NCI-H82 treated with DMSO at 0.1 percent for 48 hours (cell line): ENCODE results near the gene GPR141.

ENCODE experiments used
- DNase-seq: peaks from one replicate; lab custom pipeline; 2025; ENCODE audit not compliant: unreplicated experiment; lab: John Stamatoyannopoulos, UW

The GPR141 gene

DNA sequence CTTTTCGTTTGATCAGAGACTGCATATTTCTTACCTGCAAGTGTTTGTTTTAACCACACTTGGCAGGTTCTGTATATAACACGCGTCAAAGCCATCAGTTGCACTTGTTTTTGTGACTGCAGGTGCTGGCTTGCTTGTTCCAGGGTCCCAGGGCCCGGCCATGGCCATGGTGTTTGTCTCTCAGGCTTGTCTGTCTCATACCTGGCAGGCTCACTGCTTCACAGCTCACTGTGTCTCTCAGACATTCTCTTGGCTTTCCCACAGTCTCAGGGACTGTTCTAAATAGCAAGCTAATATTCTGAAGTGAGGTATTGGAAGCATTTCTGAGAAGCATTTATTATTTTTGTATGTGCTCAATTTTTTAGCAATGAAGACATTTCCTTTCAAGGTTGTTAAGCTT lies 46.9 kb downstream of the GPR141 start:
- DNase-seq, result no peak

DNA sequence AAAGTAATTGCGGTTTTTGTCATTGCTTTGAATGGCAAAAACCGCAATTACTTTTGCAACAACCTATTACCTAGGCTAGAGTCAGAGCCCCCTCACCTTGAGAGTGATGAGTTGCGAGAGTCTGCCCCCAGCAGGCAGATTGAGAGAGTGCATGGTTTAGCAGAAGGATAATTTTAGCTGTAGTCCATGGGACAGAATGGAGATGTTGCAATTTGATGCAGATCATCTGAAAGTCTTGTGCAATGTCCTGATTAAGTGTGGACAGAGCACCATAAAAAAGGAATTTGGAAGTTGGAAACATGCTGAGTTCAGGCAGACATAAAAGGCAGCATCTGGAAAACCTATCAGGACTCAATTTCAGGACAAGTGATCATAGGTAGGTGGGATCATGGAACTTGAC lies 48.7 kb downstream of the GPR141 start:
- DNase-seq, result peak; percentile 47

DNA sequence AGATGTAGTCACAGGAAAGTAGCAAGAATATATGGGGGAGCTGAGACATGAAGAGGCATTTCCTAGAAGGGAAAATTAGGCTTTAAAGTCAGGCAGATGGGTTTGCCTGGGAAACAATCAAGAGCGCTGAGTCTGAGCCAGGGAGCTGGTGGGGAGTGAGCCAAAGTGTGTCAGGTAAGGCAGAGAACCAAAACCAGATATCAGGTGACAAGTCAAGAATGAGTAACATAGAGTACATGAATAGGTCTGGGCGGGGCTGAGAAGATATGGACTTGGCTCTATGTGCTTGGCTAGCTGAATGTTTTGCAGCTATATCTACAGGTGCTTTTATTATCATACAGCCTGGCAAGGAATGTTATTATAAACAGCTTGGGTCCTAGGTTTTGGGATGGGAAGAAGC lies 49.3 kb downstream of the GPR141 start:
- no peak for DNase-seq

DNA sequence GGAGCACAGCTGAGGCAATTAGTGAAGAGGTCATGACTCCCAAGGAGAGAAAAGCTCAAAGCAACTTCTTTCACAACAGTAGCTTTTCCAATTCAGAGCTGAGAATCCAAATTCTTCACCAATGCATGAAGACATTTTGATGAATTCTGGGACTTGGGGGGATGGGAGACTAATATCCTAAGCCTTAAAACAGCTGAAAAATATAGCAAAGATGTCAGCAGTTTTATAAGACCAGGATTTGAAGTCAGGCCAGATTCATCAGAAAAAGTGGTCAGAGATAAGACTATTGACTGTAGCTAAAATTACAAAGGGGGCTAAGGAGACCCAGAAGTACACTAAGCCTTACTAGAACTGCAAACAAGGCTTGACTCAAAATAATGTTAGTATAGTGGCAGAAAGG lies 51.6 kb downstream of the GPR141 start:
- DNase-seq, result no peak

DNA sequence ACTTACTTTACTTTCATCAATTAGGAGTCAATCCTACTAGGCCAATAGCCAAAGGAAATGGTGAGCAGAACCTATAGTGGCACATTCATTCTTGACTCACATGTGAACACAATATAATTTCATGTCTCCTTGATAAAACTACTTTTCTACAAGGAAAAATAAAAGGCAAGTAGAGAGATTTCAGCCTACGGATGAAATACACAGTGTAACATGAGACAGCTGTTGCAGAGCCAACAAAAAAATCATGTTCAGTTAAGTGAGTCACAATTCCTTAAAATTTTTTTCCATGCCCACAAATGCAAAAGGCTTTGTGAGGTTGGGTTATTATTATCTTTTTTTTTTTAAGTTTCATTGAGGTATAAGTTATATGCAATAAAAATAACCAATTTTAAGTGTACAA lies 54.8 kb downstream of the GPR141 start:
- no peak for DNase-seq

DNA sequence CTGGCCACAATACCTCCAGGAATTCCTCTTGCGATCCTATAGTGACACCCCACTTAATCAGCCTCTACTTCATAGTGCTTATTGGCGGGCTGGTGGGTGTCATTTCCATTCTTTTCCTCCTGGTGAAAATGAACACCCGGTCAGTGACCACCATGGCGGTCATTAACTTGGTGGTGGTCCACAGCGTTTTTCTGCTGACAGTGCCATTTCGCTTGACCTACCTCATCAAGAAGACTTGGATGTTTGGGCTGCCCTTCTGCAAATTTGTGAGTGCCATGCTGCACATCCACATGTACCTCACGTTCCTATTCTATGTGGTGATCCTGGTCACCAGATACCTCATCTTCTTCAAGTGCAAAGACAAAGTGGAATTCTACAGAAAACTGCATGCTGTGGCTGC lies 56.8 kb downstream of the GPR141 start:
- no peak for DNase-seq

DNA sequence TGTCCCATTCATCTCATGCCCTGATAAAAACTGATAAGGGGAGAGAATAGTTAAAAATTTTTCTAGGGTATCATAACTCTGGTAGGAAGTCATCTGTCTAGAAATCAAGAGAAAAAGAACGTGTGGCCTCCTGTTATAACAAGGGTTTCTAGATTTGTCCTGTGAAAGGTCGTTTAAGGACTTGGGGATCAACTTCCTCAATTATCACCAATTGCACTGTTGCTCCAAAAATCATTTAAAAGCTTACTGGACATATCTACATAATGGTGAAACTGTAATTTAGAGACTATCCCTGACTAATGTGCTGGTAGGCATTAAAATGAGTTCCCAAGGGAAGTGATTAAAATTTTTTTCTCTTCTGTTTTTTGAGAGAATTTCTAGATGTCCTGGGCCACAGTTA lies 58.2 kb downstream of the GPR141 start:
- DNase-seq, result no peak

DNA sequence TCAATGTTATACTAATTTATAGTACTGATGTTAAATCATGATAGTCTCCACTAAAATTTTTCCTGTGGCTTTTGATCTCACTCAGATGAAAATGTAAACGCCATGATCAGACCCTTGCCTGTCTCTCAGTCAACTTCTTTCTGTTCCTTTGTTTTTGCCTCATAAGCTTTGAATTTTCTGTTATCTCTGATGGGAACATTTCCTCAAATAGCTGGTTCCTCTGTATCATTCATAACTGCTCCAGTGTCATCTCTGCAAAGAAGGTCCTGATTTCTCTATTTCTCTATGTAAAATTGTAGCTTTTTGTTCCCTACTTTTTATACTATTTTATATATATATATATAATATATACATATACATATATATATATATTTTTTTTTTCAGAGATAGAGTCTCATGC lies 67.5 kb downstream of the GPR141 start:
- DNase-seq, result no peak

DNA sequence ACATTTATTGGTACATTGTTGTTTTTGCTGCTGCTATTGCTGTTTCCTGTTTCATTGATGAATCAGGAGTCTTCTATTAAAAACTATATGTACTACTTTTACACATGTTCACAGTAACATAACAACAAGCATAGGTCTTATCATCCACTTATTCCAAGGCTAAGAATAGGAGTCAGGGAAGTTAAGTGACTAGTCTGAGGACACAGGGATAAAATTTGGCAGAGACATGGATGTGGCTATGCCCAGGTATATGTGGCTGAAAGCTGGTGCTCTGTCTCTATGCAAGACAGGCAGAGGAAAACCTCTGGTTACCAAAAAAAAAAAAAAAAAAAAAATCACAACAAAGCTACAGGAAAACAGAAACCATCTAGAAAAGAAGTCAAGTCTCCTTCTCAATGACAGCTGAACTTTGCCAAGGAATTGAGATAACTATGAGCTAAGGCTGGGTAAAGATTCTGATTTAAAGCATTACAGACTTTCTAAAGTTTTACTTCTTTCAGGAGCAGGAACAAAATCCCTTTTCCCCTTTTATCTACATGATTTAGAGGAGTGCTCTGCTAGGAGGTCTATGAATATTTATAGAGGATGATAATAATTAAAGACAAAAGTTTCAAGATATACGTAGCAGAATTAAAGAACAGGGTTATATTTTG lies 70.0 kb downstream of the GPR141 start:
- DNase-seq, result no peak

DNA sequence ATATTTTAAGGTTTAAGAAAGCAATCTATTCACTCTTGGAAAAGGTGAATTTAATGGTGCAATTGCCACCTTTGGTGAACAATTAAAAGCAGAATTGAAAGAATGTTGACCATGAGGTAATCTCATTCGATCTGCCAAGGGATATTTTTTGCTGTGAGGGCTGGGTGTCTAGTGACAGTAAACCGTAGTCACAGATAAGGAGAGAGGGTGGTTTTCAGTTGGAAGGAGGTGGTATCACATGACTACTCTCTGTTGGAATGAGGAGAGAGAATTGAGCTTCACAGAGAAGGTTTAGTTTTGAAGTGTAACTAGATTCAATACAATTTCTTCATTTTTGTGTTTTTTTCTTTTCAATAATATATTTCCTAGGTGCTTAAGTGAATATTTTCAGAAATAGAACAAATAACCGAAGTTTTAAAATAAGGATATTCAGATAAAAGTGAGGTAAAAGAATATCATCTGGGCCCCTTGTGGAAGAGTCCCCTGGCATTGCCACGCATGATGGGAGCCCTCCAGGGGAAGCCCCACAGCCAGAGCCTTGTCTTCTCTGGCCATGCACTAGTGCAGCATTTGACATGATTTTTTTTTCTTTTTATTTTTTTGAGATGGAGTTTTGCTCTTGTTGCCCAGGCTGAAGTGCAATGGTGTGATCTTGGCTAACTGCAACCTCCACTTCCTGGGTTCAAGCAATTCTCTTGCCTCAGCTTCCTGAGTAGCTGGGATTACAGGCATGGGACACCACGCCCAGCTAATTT lies 73.4 kb downstream of the GPR141 start:
- DNase-seq, result no peak

DNA sequence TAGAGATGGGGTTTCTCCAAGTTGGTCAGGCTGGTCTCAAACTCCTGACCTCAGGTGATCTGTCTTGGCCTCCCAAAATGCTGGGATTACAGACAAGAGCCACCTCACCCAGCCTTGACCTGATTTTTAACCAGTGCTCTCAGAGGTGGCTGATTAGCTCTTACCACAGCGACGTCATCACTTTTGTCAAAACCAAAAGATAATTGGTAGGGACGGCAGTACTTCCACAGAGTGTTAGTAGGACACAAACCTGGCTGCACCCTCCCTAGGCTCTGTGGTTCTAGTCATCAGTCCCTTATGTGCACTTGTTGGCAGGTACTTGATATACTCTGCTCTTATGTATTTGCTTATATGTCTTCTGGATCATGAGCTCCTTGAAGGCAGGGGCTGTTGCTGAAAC lies 74.0 kb downstream of the GPR141 start:
- DNase-seq, result no peak

DNA sequence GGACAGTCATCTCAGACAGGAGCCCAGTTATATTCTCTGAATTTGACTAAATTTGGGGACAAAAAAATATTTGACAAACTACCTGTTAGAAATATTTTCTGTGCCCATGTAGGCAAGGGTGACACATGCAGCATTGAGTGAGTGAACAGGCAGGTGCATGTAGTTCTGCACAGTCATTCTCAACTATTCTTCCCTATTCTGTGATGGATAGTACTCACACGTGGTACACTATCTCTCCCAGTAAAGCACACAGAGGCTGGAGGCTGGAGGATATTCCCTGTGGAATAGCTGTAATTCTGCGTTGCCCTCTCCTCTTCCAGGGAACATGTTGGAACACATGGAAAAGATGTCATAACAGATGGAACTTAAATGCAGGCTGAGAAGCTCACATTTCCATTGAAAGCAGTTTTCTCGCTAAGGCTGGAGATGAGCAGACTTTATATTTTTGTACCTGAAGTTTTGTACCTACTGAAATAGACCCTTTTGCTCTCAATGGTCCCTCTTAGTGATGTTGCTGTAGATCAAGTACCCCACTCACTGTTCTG lies 75.0 kb downstream of the GPR141 start:
- DNase-seq, result no peak

DNA sequence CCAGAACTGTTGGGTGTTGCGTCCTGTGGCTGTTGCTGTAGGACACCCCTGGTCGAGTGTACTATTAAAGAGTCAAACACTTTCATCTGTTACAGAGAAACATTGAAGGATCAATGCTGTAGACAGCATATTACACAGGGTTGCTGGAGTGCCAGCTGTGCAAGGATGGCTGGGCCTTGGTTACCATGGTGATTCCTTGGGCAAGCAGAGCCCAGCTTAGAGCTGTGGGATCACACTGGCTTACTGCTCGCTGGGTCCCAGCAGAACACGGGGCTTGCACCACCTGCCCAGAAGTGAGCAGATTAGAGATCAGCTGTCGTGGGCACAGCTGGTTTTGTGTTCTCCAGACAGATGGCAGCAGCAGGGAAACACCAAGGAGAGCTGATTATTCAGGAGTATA lies 76.0 kb downstream of the GPR141 start:
- DNase-seq, result peak; percentile 55

DNA sequence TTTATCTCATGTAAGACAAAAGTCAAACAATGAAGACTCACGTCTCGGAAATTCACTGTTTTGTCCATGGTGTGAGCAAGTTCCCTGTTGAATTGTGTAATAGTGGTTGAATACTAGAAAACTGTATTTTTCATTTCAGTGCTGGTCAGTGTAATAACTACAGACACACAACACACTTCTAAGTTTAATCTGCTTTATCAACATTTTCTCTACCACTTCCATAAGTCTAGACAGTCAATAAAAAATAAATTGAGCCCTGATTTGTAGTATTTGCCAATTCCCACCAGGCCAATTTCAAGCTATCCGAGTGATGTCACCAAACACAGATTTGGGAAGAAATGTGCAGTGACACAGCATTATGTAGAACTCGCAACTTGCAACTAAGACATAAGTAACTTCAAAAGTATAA lies 81.9 kb downstream of the GPR141 start:
- DNase-seq, result no peak

DNA sequence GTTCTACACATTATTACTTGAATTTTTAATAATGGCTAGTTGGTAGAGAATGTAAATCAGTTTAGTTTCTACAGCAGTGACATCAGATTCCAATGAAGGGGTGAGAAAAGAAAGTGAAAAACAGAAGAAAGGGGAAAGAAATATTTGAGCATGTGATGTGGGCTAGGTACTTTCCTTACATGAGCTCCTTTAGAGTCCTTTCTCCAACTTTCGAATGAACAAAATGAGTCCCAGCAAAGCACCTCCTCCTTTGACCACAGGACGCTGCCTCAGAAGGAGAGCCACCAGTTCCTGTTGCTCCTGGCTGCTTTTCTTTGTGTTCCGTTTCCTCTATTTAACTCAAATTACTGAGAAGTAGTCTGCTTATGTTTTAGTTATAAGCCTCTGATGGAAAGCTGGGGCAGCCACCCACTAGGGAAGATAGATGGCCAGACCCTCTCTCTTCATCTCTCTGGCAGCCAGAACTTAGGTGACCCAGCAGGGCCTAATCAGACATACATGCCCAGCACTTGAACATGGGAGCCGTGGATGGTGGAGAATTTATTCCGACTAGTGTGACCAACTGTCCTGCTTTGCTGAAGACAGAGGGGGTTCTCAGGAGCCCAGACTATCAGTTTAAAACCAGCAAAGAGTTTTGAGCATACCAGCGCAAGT lies 82.4 kb downstream of the GPR141 start:
- no peak for DNase-seq

DNA sequence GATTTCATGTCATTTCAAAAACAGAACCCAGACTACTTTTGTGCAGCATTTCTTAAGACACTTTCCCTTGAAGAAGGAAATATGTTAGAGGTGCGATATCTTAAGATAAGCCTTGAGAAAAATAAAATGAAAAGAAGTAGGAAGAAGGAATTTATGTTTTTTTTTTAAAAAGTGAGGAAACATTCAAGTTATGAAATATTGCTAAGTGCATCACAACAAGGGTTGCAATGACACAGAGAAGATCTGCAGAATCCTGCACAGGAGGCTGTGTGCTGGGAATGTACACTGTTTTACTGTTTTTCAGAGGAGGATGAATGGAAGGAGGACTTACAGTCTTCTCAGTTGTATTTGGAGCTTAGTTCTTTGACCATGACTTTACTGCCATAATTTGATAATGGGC lies 85.0 kb downstream of the GPR141 start:
- DNase-seq, result no peak

DNA sequence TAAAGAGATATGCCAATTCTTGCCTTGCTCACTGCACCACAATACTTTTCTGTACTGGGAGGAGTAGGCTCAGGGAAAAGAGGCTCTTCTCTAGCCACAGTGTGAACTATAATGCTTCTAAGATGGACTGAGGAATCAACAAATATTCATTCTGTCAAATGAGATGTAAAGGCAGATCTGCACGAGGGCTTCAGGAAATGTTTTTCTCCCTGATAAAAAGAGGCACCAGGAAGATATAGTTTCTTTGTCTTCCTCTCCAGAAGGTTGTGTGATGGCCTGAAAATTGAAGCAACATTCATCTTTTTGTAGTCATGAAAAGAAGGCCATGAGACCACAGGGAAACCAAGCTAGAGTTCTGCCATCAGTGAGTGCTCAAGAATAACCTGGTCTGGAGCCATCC lies 85.7 kb downstream of the GPR141 start:
- no peak for DNase-seq

DNA sequence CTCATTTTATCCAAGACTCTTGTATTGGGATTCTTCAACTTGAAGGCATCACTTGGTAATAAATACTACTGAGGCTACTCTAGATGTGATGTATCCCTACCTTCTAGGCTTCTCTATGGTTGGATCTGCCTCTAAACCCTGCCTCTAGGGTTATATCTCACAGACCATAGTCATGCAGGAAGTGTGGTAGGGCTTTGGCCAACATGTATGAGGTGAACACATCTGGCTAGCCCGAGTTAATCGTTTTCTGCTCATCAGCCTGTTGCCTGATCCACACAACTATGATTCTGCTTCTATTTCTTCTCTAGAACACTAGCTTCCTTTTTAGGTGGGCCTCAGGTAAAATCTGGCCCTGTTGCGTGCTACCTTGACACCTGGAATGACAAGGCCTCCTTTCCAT lies 86.2 kb downstream of the GPR141 start:
- DNase-seq, result no peak

DNA sequence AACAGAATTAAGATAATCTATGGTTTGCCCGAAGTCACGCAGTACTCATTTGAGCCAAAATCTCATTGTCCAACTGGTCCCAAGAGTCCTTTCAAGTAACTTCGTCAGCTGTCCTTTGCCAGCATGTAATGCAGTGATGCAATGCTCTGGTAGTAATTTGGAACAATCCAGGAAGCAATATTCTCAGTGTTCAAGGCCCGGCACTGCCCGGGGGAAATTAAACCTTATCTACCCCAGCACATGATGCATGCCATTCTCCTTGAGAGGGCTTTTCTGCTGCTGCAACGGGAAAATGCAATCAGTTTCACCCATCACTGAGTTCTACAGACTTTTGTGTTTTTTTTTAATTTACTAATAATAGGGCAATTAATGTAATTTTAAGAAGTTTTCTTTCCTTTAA lies 87.3 kb downstream of the GPR141 start:
- DNase-seq, result no peak

DNA sequence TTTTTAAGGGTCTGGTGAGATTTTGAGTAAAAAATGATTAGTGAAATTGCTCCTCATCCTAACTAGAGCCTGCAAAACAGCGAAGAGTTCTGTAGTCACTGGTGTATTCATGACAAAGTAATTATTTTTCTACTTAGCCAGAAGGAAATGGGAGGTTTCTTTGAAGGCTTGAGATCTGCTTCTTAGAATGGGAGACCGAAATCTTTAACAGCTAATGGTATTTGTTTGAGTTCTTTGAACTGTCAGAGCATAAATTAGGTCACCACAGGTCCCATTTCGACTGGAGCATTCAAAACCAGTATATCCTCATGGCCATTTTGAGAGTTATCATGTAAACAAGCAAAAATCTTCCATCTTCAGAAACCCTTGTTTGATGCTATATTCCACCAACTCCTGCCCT lies 87.8 kb downstream of the GPR141 start:
- no peak for DNase-seq

DNA sequence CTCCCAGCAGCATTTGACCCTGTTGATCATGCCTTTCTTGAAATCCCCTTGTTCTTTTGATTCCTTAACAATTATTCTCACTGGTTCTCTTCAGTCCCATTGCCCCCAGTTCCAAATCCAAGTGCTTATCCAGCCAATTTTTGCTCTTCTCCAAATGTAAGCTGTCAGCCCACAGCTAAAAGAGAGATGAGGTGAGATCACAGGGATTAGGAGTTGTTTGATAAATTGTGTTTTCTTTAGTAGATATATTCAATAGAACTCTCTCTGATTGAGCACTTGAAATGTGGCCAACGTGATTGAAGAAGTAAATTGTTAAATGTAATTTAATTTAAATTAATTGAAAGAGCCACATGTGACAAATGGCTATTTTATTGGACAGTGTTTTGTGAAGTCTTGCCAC lies 88.2 kb downstream of the GPR141 start:
- DNase-seq, result no peak

DNA sequence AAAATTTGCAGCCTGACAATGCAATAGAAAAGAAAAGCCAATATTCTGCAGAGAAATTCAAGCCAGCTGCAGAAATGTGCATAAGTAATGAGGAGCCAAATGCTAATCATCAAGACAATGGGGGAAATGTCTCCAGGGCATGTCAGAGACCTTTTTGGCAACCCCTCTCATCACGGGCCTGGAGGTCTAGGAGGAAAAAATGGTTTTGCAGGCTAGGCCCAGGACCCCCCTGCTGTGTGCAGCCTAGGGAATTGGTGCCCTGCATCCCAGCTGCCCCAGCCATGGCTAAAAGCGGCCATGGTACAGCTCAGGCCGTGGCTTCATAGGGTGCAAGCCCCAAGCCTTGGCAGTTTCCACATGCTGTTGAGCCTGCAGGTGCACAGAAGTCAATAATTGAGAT lies 92.4 kb downstream of the GPR141 start:
- no peak for DNase-seq
